Ovary (tissue), 3 donors: Measurements from ENCODE around the gene LYPD4.

ENCODE experiments used
- CTCF ChIP-seq, 3 donors: fragments of 450-650 bp in 2 of 3; fragments of 200-600 bp in 1 of 3; IDR thresholded peaks; one replicate each; pipeline versions ENCODE4 v1.5.1 to v1.8.0; 2016 to 2022; ENCODE audit warnings: antibody characterized with exemption in 3 of 3, mild to moderate bottlenecking in 1 of 3
- EP300 ChIP-seq: sonication (generic); formaldehyde crosslinking; IDR thresholded peaks from one replicate; pipeline ENCODE4 v1.6.1; 2017; ENCODE audit warnings: antibody characterized with exemption
- donor health status: DM: no; HTN: no; CAD: no.

GRCh38 chr19:41890936-41891335 lies 46.5 kb upstream of the LYPD4 start:
- no peak for TF ChIP-seq CTCF (IDR thresholded peaks at IDR 0.05)
- no peak for TF ChIP-seq EP300
